RWPE2 (cell line): ENCODE data around the gene XPR1.

Experiments used
- ATAC-seq: fragments of 200-7000 bp; cut with Tn5 transposase; 3 replicates; pipeline ENCODE4 v1.9.1; 2021; ENCODE audit warnings: low read depth
- DNase-seq: peaks from one replicate; pipeline ENCODE4 v3.0.0-alpha.2; 2020; ENCODE audit warnings: low spot score
- H3K27ac ChIP-seq: fragments of 450-650 bp; 2 replicates; pipeline ENCODE4 v1.5.1; 2017; ENCODE audit warnings: mild to moderate bottlenecking; ENCODE audit not compliant: poor library complexity, severe bottlenecking
- H3K27me3 ChIP-seq: fragments of 250-450 bp; sonication (Bioruptor Pico); 2 replicates; pipeline ENCODE4 v1.5.1; 2021; ENCODE audit warnings: mild to moderate bottlenecking, moderate library complexity; ENCODE audit not compliant: insufficient read depth, poor library complexity, severe bottlenecking
- H3K36me3 ChIP-seq: fragments of 250-450 bp; sonication (Bioruptor Pico); 2 replicates; pipeline ENCODE4 v1.5.1; 2020; ENCODE audit warnings: low read depth, mild to moderate bottlenecking, moderate library complexity
- H3K4me1 ChIP-seq: fragments of 250-450 bp; sonication (Bioruptor Pico); 2 replicates; pipeline ENCODE4 v1.5.1; 2021; ENCODE audit warnings: mild to moderate bottlenecking, moderate library complexity; ENCODE audit not compliant: insufficient read depth, poor library complexity, severe bottlenecking
- H3K4me3 ChIP-seq: fragments of 250-450 bp; sonication (Bioruptor Pico); 2 replicates; pipeline ENCODE4 v1.5.1; 2021; ENCODE audit warnings: mild to moderate bottlenecking, moderate library complexity; ENCODE audit not compliant: severe bottlenecking
- H3K9me3 ChIP-seq: fragments of 250-450 bp; sonication (Bioruptor Pico); 2 replicates; pipeline ENCODE4 v1.5.1; 2021; ENCODE audit warnings: mild to moderate bottlenecking, moderate library complexity; ENCODE audit not compliant: severe bottlenecking
- TF ChIP-seq, protein P1 (sequence below): fragments of 450-650 bp; IDR thresholded peaks from one replicate; pipeline ENCODE4 v1.5.1; 2017; ENCODE audit warnings: mild to moderate bottlenecking, moderate library complexity; ENCODE audit not compliant: poor library complexity, severe bottlenecking

The XPR1 gene

GRCh38 chr1:180646093-180646492 is 14.3 kb downstream of the XPR1 start:
- ATAC-seq (no peak), DNase-seq (no peak)
- no peak overlapping the region for H3K27ac ChIP-seq
- H3K36me3 ChIP-seq = no peaks in the 10 kb centered on the region
- H3K27me3 ChIP-seq = no peaks in the 10 kb centered on the region
- TF ChIP-seq, protein P1, sequence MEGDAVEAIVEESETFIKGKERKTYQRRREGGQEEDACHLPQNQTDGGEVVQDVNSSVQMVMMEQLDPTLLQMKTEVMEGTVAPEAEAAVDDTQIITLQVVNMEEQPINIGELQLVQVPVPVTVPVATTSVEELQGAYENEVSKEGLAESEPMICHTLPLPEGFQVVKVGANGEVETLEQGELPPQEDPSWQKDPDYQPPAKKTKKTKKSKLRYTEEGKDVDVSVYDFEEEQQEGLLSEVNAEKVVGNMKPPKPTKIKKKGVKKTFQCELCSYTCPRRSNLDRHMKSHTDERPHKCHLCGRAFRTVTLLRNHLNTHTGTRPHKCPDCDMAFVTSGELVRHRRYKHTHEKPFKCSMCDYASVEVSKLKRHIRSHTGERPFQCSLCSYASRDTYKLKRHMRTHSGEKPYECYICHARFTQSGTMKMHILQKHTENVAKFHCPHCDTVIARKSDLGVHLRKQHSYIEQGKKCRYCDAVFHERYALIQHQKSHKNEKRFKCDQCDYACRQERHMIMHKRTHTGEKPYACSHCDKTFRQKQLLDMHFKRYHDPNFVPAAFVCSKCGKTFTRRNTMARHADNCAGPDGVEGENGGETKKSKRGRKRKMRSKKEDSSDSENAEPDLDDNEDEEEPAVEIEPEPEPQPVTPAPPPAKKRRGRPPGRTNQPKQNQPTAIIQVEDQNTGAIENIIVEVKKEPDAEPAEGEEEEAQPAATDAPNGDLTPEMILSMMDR = no peak
- H3K4me3 ChIP-seq = no peak overlapping the region
- peaks cover 6% of the 10 kb centered on the region for H3K4me1 ChIP-seq
- H3K9me3 ChIP-seq = no peaks in the 10 kb centered on the region

- H3K4me3 ChIP-seq = no peak overlapping the region
- DNase-seq (no peak), ATAC-seq (no peak)
- H3K9me3 ChIP-seq = no peaks in the 10 kb centered on the region
- TF ChIP-seq, protein P1 = no peak
- H3K27me3 ChIP-seq = no peaks in the 10 kb centered on the region
- peaks cover 6% of the 10 kb centered on the region for H3K4me1 ChIP-seq
- H3K27ac ChIP-seq = no peak overlapping the region
- H3K36me3 ChIP-seq = no peaks in the 10 kb centered on the region
Measured at GRCh38 chr1:180646547-180646946, 14.7 kb downstream of the XPR1 start.

GRCh38 chr1:180652792-180653191 is 21.0 kb downstream of the XPR1 start:
- no peaks in the 10 kb centered on the region for H3K27me3 ChIP-seq
- DNase-seq = no peak
- H3K27ac ChIP-seq = no peak overlapping the region
- no peak for ATAC-seq
- H3K4me1 ChIP-seq = no peaks in the 10 kb centered on the region
- H3K36me3 ChIP-seq = no peaks in the 10 kb centered on the region
- TF ChIP-seq, protein P1 = no peak
- H3K9me3 ChIP-seq = peaks cover 10% of the 10 kb centered on the region
- no peak overlapping the region for H3K4me3 ChIP-seq

- H3K27me3 ChIP-seq = no peaks in the 10 kb centered on the region
- no peaks in the 10 kb centered on the region for H3K36me3 ChIP-seq
- H3K4me3 ChIP-seq = no peak overlapping the region
- no peaks in the 10 kb centered on the region for H3K9me3 ChIP-seq
- no peaks in the 10 kb centered on the region for H3K4me1 ChIP-seq
- no peak for ATAC-seq
- TF ChIP-seq, protein P1 = no peak
- no peak overlapping the region for H3K27ac ChIP-seq
- DNase-seq = no peak
Measured at GRCh38 chr1:180662709-180663108, 30.9 kb downstream of the XPR1 start.

DNA sequence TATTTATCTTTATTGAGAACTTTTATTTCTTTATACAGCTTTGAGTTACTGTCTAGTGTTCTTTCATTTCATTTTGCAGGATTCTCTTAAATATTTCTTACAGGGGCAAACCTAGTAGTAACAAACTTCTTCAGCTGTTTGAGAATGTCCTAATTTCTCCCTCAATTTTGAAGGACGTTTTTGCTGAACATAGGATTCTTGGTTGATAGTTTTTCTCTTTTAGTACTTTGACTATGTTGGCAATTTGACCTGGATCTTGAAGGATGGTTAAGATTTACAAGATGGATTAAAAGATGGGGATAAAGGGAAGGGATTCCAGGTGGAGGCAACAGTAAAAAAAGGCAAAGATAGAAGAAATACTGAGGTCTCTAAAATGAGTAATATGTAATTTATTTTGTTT is 38.9 kb downstream of the XPR1 start:
- H3K4me3 ChIP-seq = no peak overlapping the region
- no peak for DNase-seq
- H3K4me1 ChIP-seq = peaks cover 4% of the 10 kb centered on the region
- no peak for ATAC-seq
- H3K27me3 ChIP-seq = no peaks in the 10 kb centered on the region
- no peak overlapping the region for H3K27ac ChIP-seq
- TF ChIP-seq, protein P1 = no peak
- H3K9me3 ChIP-seq = no peaks in the 10 kb centered on the region
- no peaks in the 10 kb centered on the region for H3K36me3 ChIP-seq
